IMR-90 (cell line): ENCODE measurements around the gene GALNT9. TPM values are rescaled to one million over a fixed set of nuclear protein-coding genes. Genes with fewer than 3 reads are reported as not detected.

Experiments used
- ATAC-seq: fragments of 200-7000 bp; cut with Tn5 transposase; 2 replicates; pipeline ENCODE4 v1.9.1; 2020; ENCODE audit warnings: low read depth, mild to moderate bottlenecking, moderate library complexity
- BruUV-seq: library from RNA; stranded (reverse); fragments of 400-500 nt; replicated peaks from 2 replicates; lab custom pipeline; 2021; lab: Mats Ljungman, UMichigan
- CTCF ChIA-PET: fragments of 300-600 bp; formaldehyde crosslinking; extraction: SDS; loops from one replicate; lab custom pipeline; 2021; ENCODE audit warnings: antibody characterized with exemption; lab: Yijun Ruan, JAX
- POLR2A ChIA-PET: fragments of 300-600 bp; sonication (Branson Sonifier 250); formaldehyde crosslinking; loops from one replicate; lab custom pipeline; 2022; ENCODE audit warnings: antibody characterized with exemption; ENCODE audit not compliant: unreplicated experiment; lab: Charles Lee
- DNase-seq: peaks from one replicate; pipeline ENCODE4 v3.0.0; 2013
- H2AFZ ChIP-seq: replicated peaks from 2 replicates; pipeline ENCODE3; 2013; ENCODE audit warnings: low read length, mild to moderate bottlenecking; ENCODE audit not compliant: poor library complexity
- H2AK5ac ChIP-seq: 2 replicates; pipeline ENCODE4 v1.6.1; 2013; ENCODE audit warnings: low read depth, low read length, inconsistent platforms
- H2AK9ac ChIP-seq: replicated peaks from 2 replicates; pipeline ENCODE3; 2013; ENCODE audit warnings: mild to moderate bottlenecking, low read depth, low read length, moderate library complexity; ENCODE audit not compliant: poor library complexity
- H2BK120ac ChIP-seq: 2 replicates; pipeline ENCODE4 v1.6.1; 2013; ENCODE audit warnings: low read depth, low read length, inconsistent platforms
- H2BK15ac ChIP-seq: 3 replicates; pipeline ENCODE4 v1.6.1; 2013; ENCODE audit warnings: low read depth, low read length, inconsistent platforms
- H2BK20ac ChIP-seq: 2 replicates; pipeline ENCODE4 v1.6.1; 2013; ENCODE audit warnings: low read depth, mild to moderate bottlenecking, inconsistent platforms, low read length, moderate library complexity
- H2BK5ac ChIP-seq: 2 replicates; pipeline ENCODE4 v1.6.1; 2013; ENCODE audit warnings: mild to moderate bottlenecking, low read depth, low read length, inconsistent platforms; ENCODE audit not compliant: poor library complexity, severe bottlenecking
- H3K14ac ChIP-seq: replicated peaks from 2 replicates; pipeline ENCODE4 v1.6.1; 2013; ENCODE audit warnings: low read depth, low read length, inconsistent platforms
- H3K18ac ChIP-seq: 2 replicates; pipeline ENCODE4 v1.6.1; 2013; ENCODE audit warnings: low read depth, low read length, control low read depth
- H3K23ac ChIP-seq: 2 replicates; pipeline ENCODE4 v1.6.1; 2013; ENCODE audit warnings: low read depth, low read length, inconsistent platforms
- H3K27ac ChIP-seq: 2 replicates; pipeline ENCODE4 v1.5.1; 2013; ENCODE audit warnings: mild to moderate bottlenecking, control low read depth, low read length; ENCODE audit not compliant: insufficient read depth
- H3K27me3 ChIP-seq: 2 replicates; pipeline ENCODE4 v1.6.1; 2013; ENCODE audit warnings: low read length; ENCODE audit not compliant: control insufficient read depth, insufficient read depth
- H3K36me3 ChIP-seq: 2 replicates; pipeline ENCODE4 v1.6.1; 2013; ENCODE audit warnings: low read length, mixed read lengths; ENCODE audit not compliant: control insufficient read depth, insufficient read depth
- H3K4ac ChIP-seq: 2 replicates; pipeline ENCODE4 v1.6.1; 2013; ENCODE audit warnings: low read depth, low read length, inconsistent platforms
- H3K4me1 ChIP-seq: 2 replicates; pipeline ENCODE4 v1.6.1; 2013; ENCODE audit warnings: low read length, mixed read lengths; ENCODE audit not compliant: control insufficient read depth, insufficient read depth
- H3K4me2 ChIP-seq: 2 replicates; pipeline ENCODE4 v1.6.1; 2013; ENCODE audit warnings: low read depth, mild to moderate bottlenecking, control low read depth, low read length, moderate library complexity
- H3K4me3 ChIP-seq: 2 replicates; pipeline ENCODE4 v1.5.1; 2013; ENCODE audit warnings: low read depth, mild to moderate bottlenecking, control low read depth, low read length, moderate library complexity; ENCODE audit not compliant: insufficient read depth
- H3K56ac ChIP-seq: 2 replicates; pipeline ENCODE4 v1.6.1; 2013; ENCODE audit warnings: low read length, inconsistent platforms; ENCODE audit not compliant: insufficient read depth; ENCODE audit errors: extremely low read depth
- H3K79me1 ChIP-seq, 2 experiments: 2 replicates each; pipeline ENCODE4 v1.6.1; 2013; ENCODE audit warnings: low read length in 2 of 2, inconsistent platforms in 1 of 2, low read depth in 1 of 2
- H3K9ac ChIP-seq: 2 replicates; pipeline ENCODE4 v1.6.1; 2013; ENCODE audit warnings: low read depth, low read length, control low read depth
- H3K9me1 ChIP-seq: 2 replicates; pipeline ENCODE4 v1.6.1; 2013; ENCODE audit warnings: low read length, inconsistent platforms; ENCODE audit not compliant: insufficient read depth
- H3K9me3 ChIP-seq: 2 replicates; pipeline ENCODE4 v1.6.1; 2013; ENCODE audit warnings: low read length; ENCODE audit not compliant: control insufficient read depth, insufficient read depth
- H4K20me1 ChIP-seq: 2 replicates; pipeline ENCODE4 v1.6.1; 2013; ENCODE audit warnings: low read length, inconsistent platforms; ENCODE audit not compliant: insufficient read depth
- H4K5ac ChIP-seq: 2 replicates; pipeline ENCODE4 v1.6.1; 2013; ENCODE audit warnings: mild to moderate bottlenecking, low read depth, low read length, control low read depth
- H4K8ac ChIP-seq, 2 experiments: 2 replicates each; pipeline ENCODE4 v1.6.1; 2013; ENCODE audit warnings: low read depth in 2 of 2, low read length in 2 of 2, control low read depth in 1 of 2, inconsistent platforms in 1 of 2
- H4K91ac ChIP-seq: 2 replicates; pipeline ENCODE4 v1.6.1; 2013; ENCODE audit warnings: low read depth, low read length, inconsistent platforms; ENCODE audit not compliant: insufficient read depth
- BHLHE40 ChIP-seq: fragments of 150-350 bp; IDR thresholded peaks from 2 replicates; pipeline ENCODE4 v1.6.1; 2016; ENCODE audit warnings: mild to moderate bottlenecking, low read depth, low read length
- CEBPB ChIP-seq: IDR thresholded peaks from 2 replicates; pipeline ENCODE4 v1.6.1; 2012; ENCODE audit warnings: low read depth, low read length, improper control_type of control experiment
- CHD1 ChIP-seq: IDR thresholded peaks from 2 replicates; pipeline ENCODE4 v1.6.1; 2012; ENCODE audit warnings: low read depth, low read length, improper control_type of control experiment
- FOS ChIP-seq: fragments of 150-350 bp; IDR thresholded peaks from 2 replicates; pipeline ENCODE4 v1.6.1; 2016; ENCODE audit warnings: low read depth, low read length
- MAZ ChIP-seq: IDR thresholded peaks from 2 replicates; pipeline ENCODE4 v1.6.1; 2012; ENCODE audit warnings: low read depth, mild to moderate bottlenecking, low read length, improper control_type of control experiment, moderate library complexity, borderline replicate concordance
- MXI1 ChIP-seq: IDR thresholded peaks from 2 replicates; pipeline ENCODE4 v1.6.1; 2012; ENCODE audit warnings: low read depth, mild to moderate bottlenecking, low read length, moderate library complexity, borderline replicate concordance
- NFE2L2 ChIP-seq: fragments of 150-350 bp; IDR thresholded peaks from 2 replicates; pipeline ENCODE4 v1.6.1; 2016; ENCODE audit warnings: low read depth, mild to moderate bottlenecking, low read length
- POLR2A ChIP-seq: IDR thresholded peaks from 2 replicates; pipeline ENCODE4 v1.6.1; 2012; ENCODE audit warnings: mild to moderate bottlenecking, low read depth, low read length
- RAD21 ChIP-seq: IDR thresholded peaks from 2 replicates; pipeline ENCODE4 v1.6.1; 2012; ENCODE audit warnings: low read length, improper control_type of control experiment
- RCOR1 ChIP-seq: IDR thresholded peaks from 2 replicates; pipeline ENCODE4 v1.6.1; 2012; ENCODE audit warnings: mild to moderate bottlenecking, low read length, improper control_type of control experiment; ENCODE audit not compliant: insufficient replicate concordance
- RFX5 ChIP-seq: IDR thresholded peaks from 2 replicates; pipeline ENCODE4 v1.8.0; 2012; ENCODE audit warnings: low read depth, mild to moderate bottlenecking, low read length, moderate library complexity
- SMC3 ChIP-seq: fragments of 150-350 bp; IDR thresholded peaks from 2 replicates; pipeline ENCODE4 v1.6.1; 2016; ENCODE audit warnings: low read depth, mild to moderate bottlenecking, antibody characterized with exemption, low read length, moderate library complexity
- WGBS, 2 experiments: methylation state at CpG; one replicate each; pipeline versions ENCODE4 v1.1.5 to v1.1.7; 2013; ENCODE audit warnings: missing lambda C conversion rate in 2 of 2; ENCODE audit not compliant: insufficient read length in 1 of 2; ENCODE audit errors: extremely low coverage in 2 of 2; 5-methylcytosine and 5-hydroxymethylcytosine counted together
- dilution Hi-C: fragments of 300-500 bp; cut with HindIII; formaldehyde crosslinking; loops from one replicate; pipeline ENCODE4 v1.14.3; 2018; ENCODE audit warnings: low sequenced_read_pairs; ENCODE audit not compliant: unreplicated experiment
- in situ Hi-C: fragments of 300-500 bp; cut with MboI; formaldehyde crosslinking; loops from 3 replicates; pipeline ENCODE4 v1.14.3; 2019; ENCODE audit warnings: low sequenced_read_pairs, inconsistent platforms, mixed read lengths
- intact Hi-C: fragments of 100-400 bp; cut with micrococcal nuclease; formaldehyde crosslinking; loops from 2 replicates; pipeline ENCODE4 v1.10.0; 2022
- polyA plus RNA-seq, 3 experiments: library from polyadenylated mRNA; depleted of rRNA; stranded (reverse); fragments of >200 nt; gene quantifications; 2 replicates each; pipeline ENCODE4 v1.2.3, GENCODE V29; 2012; ENCODE audit warnings: low replicate concordance in 1 of 3
- total RNA-seq: library from RNA; depleted of rRNA; stranded (reverse); fragments of >200 nt; gene quantifications from 2 replicates; pipeline ENCODE4 v1.2.3, GENCODE V29; 2012
- TF ChIP-seq, protein P1 (sequence below): conservative IDR thresholded peaks from 2 replicates; pipeline ENCODE4 v1.5.1; 2012; ENCODE audit warnings: mild to moderate bottlenecking, low read depth, low read length, improper control_type of control experiment
- TF ChIP-seq, protein P2 (sequence below): fragments of 150-350 bp; IDR thresholded peaks from 2 replicates; pipeline ENCODE4 v1.6.1; 2017; ENCODE audit warnings: mild to moderate bottlenecking, antibody characterized with exemption, low read length, low read depth
- TF ChIP-seq, protein P3 (sequence below): fragments of 150-350 bp; IDR thresholded peaks from 2 replicates; pipeline ENCODE4 v1.6.1; 2016; ENCODE audit warnings: low read depth, mild to moderate bottlenecking, low read length, moderate library complexity, borderline replicate concordance

Gene GALNT9
- total and polyA plus RNA-seq, 2 of the 4 experiments (the other 2 are of a cell fraction): under 0.01 to 0.12 TPM

DNA sequence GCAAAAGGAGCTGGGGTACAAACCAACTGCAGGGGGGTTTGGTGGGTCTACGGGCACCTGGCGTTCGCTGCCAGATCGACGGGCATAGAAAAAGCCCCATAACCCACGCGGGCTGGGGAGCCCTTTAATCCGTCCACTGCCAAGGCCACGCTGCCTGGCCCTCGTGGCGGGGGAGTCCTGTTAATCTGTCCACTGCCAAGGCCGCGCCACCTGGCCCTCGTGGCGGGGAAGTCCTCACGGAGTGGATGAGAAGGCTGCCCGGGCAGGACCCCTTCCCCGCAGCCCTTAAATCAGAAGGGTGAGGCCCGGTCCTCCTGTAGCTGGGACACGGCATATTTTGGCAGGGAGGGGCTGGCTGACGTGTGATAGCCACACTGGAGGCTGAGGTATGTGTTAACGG, 99.0 kb downstream of the GALNT9 start:
- peaks cover 5% of the 10 kb centered on the region; the same call in 1 of the 2 replicates for H3K27me3 ChIP-seq
- no peak overlapping the region for H2AK5ac ChIP-seq
- H3K4ac ChIP-seq: no peak overlapping the region
- H3K14ac ChIP-seq: no peak overlapping the region
- in situ Hi-C loops (no loop called here), intact Hi-C loops (no loop called here), dilution Hi-C loops (no loop called here)
- no peaks in the 10 kb centered on the region for H3K36me3 ChIP-seq
- no peak overlapping the region for H3K18ac ChIP-seq
- no peaks in the 10 kb centered on the region for H3K4me1 ChIP-seq
- TF ChIP-seq NFE2L2: no peak
- TF ChIP-seq POLR2A: no peak
- no peak for TF ChIP-seq CHD1
- no peak for TF ChIP-seq BHLHE40
- TF ChIP-seq RCOR1: no peak
- TF ChIP-seq, protein P1, sequence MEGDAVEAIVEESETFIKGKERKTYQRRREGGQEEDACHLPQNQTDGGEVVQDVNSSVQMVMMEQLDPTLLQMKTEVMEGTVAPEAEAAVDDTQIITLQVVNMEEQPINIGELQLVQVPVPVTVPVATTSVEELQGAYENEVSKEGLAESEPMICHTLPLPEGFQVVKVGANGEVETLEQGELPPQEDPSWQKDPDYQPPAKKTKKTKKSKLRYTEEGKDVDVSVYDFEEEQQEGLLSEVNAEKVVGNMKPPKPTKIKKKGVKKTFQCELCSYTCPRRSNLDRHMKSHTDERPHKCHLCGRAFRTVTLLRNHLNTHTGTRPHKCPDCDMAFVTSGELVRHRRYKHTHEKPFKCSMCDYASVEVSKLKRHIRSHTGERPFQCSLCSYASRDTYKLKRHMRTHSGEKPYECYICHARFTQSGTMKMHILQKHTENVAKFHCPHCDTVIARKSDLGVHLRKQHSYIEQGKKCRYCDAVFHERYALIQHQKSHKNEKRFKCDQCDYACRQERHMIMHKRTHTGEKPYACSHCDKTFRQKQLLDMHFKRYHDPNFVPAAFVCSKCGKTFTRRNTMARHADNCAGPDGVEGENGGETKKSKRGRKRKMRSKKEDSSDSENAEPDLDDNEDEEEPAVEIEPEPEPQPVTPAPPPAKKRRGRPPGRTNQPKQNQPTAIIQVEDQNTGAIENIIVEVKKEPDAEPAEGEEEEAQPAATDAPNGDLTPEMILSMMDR: no peak
- TF ChIP-seq, protein P2, sequence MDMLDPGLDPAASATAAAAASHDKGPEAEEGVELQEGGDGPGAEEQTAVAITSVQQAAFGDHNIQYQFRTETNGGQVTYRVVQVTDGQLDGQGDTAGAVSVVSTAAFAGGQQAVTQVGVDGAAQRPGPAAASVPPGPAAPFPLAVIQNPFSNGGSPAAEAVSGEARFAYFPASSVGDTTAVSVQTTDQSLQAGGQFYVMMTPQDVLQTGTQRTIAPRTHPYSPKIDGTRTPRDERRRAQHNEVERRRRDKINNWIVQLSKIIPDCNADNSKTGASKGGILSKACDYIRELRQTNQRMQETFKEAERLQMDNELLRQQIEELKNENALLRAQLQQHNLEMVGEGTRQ: no peak
- no peak for TF ChIP-seq MXI1
- no peak for TF ChIP-seq CEBPB
- no peak for TF ChIP-seq RAD21
- no peak for TF ChIP-seq SMC3
- TF ChIP-seq MAZ: no peak
- TF ChIP-seq FOS: no peak
- no peak for TF ChIP-seq RFX5
- TF ChIP-seq, protein P3, sequence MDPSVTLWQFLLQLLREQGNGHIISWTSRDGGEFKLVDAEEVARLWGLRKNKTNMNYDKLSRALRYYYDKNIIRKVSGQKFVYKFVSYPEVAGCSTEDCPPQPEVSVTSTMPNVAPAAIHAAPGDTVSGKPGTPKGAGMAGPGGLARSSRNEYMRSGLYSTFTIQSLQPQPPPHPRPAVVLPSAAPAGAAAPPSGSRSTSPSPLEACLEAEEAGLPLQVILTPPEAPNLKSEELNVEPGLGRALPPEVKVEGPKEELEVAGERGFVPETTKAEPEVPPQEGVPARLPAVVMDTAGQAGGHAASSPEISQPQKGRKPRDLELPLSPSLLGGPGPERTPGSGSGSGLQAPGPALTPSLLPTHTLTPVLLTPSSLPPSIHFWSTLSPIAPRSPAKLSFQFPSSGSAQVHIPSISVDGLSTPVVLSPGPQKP: no peak
- no peak for DNase-seq
- no peak overlapping the region for H4K91ac ChIP-seq
- ATAC-seq: no peak
- no peak overlapping the region for H3K56ac ChIP-seq
- H3K9ac ChIP-seq: no peak overlapping the region
- no peak overlapping the region for H2AFZ ChIP-seq
- H2BK5ac ChIP-seq: no peak overlapping the region
- no peak overlapping the region for H2BK120ac ChIP-seq
- H3K79me1 ChIP-seq: no peaks in the 10 kb centered on the region
- 88% methylated on average over 8 of the region's 22 CpGs; no CpG with 5 or more reads in 1 of the 2 experiments for WGBS, 2 experiments
- no peaks in the 10 kb centered on the region for H4K20me1 ChIP-seq
- peaks cover 4% of the 10 kb centered on the region; the same call in 1 of the 2 replicates for H3K9me3 ChIP-seq
- H2BK20ac ChIP-seq: no peak overlapping the region
- no peak overlapping the region for H3K4me3 ChIP-seq
- no peak overlapping the region for H2AK9ac ChIP-seq
- no peak overlapping the region for H4K8ac ChIP-seq
- ChIA-PET CTCF (no interaction called here), POLR2A (no interaction called here)
- no peak overlapping the region for H3K4me2 ChIP-seq
- BruUV-seq: no TSS peak
- H2BK15ac ChIP-seq: no peak overlapping the region
- H3K27ac ChIP-seq: no peak overlapping the region
- H3K23ac ChIP-seq: no peak overlapping the region
- H4K5ac ChIP-seq: no peak overlapping the region
- no peaks in the 10 kb centered on the region for H3K9me1 ChIP-seq
